Effector memory CD4-positive, alpha-beta T cell (primary cell): ENCODE results near the gene TRIM56.
"Not testable (repeated sequence)": the region's sequence is repeated elsewhere in the genome, so short reads cannot be mapped to it uniquely, and the experiment has no call there.

Experiments used
- DNase-seq, 3 donors: peaks; one replicate each; pipeline ENCODE4 v3.0.0-alpha.2; 2020
- H3K27ac ChIP-seq: 2 replicates; pipeline ENCODE4 v1.7.0; 2013; ENCODE audit warnings: mild to moderate bottlenecking, low read length, moderate library complexity; ENCODE audit not compliant: insufficient read depth, poor library complexity, severe bottlenecking
- H3K27me3 ChIP-seq: replicated peaks from 2 replicates; pipeline ENCODE4 v1.7.0; 2013; ENCODE audit warnings: mild to moderate bottlenecking, low read length; ENCODE audit not compliant: insufficient read depth, control insufficient read depth, poor library complexity, severe bottlenecking
- H3K36me3 ChIP-seq: 2 replicates; pipeline ENCODE4 v1.7.0; 2013; ENCODE audit warnings: mild to moderate bottlenecking, low read length, moderate library complexity; ENCODE audit not compliant: control insufficient read depth, insufficient read depth
- H3K4me1 ChIP-seq: 2 replicates; pipeline ENCODE4 v1.7.0; 2013; ENCODE audit warnings: low read length, mild to moderate bottlenecking; ENCODE audit not compliant: control insufficient read depth, insufficient read depth, poor library complexity, severe bottlenecking
- H3K4me3 ChIP-seq: 2 replicates; pipeline ENCODE4 v1.7.0; 2013; ENCODE audit warnings: low read length, low read depth, mild to moderate bottlenecking; ENCODE audit not compliant: insufficient read depth, poor library complexity, severe bottlenecking
- H3K9me3 ChIP-seq: 2 replicates; pipeline ENCODE4 v1.7.0; 2013; ENCODE audit warnings: mild to moderate bottlenecking, low read length, moderate library complexity; ENCODE audit not compliant: control insufficient read depth

TRIM56 gene

GRCh38 chr7:101120315-101120714, 35.0 kb downstream of the TRIM56 start:
- H3K36me3 ChIP-seq: no peaks in the 10 kb centered on the region
- no peak for DNase-seq
- no peak overlapping the region for H3K27ac ChIP-seq
- H3K4me1 ChIP-seq: no peaks in the 10 kb centered on the region
- H3K9me3 ChIP-seq: no peaks in the 10 kb centered on the region
- H3K4me3 ChIP-seq: no peak overlapping the region
- peaks cover 17% of the 10 kb centered on the region for H3K27me3 ChIP-seq

- H3K36me3 ChIP-seq, H3K4me3 ChIP-seq, H3K4me1 ChIP-seq, DNase-seq, H3K9me3 ChIP-seq, H3K27ac ChIP-seq: not testable (repeated sequence)
- peaks cover 17% of the 10 kb centered on the region for H3K27me3 ChIP-seq
These were observed 36.3 kb downstream of the TRIM56 start for GRCh38 chr7:101121631-101121990.

GRCh38 chr7:101121991-101122932, 37.0 kb downstream of the TRIM56 start:
- H3K4me3 ChIP-seq: no peak overlapping the region
- no peaks in the 10 kb centered on the region for H3K9me3 ChIP-seq
- H3K36me3 ChIP-seq: no peaks in the 10 kb centered on the region
- no peak for DNase-seq
- peaks cover 13% of the 10 kb centered on the region for H3K4me1 ChIP-seq
- H3K27ac ChIP-seq: no peak overlapping the region
- H3K27me3 ChIP-seq: peaks cover 17% of the 10 kb centered on the region

GRCh38 chr7:101122933-101123702, 37.8 kb downstream of the TRIM56 start:
- H3K4me1 ChIP-seq: peaks cover 17% of the 10 kb centered on the region
- H3K27ac ChIP-seq: no peak overlapping the region
- peaks cover 17% of the 10 kb centered on the region for H3K27me3 ChIP-seq
- no peak for DNase-seq
- no peak overlapping the region for H3K4me3 ChIP-seq
- no peaks in the 10 kb centered on the region for H3K36me3 ChIP-seq
- no peaks in the 10 kb centered on the region for H3K9me3 ChIP-seq

GRCh38 chr7:101123703-101124068, 38.4 kb downstream of the TRIM56 start:
- H3K4me1 ChIP-seq: peaks cover 17% of the 10 kb centered on the region
- no peaks in the 10 kb centered on the region for H3K9me3 ChIP-seq
- H3K27me3 ChIP-seq: peaks cover 17% of the 10 kb centered on the region
- H3K36me3 ChIP-seq: no peaks in the 10 kb centered on the region
- H3K4me3 ChIP-seq: no peak overlapping the region
- H3K27ac ChIP-seq: no peak overlapping the region
- DNase-seq: no peak

GRCh38 chr7:101124376-101125056, 39.2 kb downstream of the TRIM56 start:
- Histone ChIP-seq H3K9me3 (no peaks in the 10 kb centered on the region), H3K36me3 (no peaks in the 10 kb centered on the region), H3K4me3 (no peak overlapping the region), H3K27ac (no peak overlapping the region), H3K4me1 (peaks cover 17% of the 10 kb centered on the region), H3K27me3 (peaks cover 14% of the 10 kb centered on the region)
- DNase-seq: no peak

GRCh38 chr7:101125989-101126650, 40.8 kb downstream of the TRIM56 start:
- Histone ChIP-seq H3K36me3 (no peaks in the 10 kb centered on the region), H3K4me1 (peaks cover 17% of the 10 kb centered on the region), H3K4me3 (no peak overlapping the region), H3K27me3 (peaks cover 14% of the 10 kb centered on the region), H3K9me3 (no peaks in the 10 kb centered on the region), H3K27ac (no peak overlapping the region)
- DNase-seq: no peak

GRCh38 chr7:101126651-101127459, 41.6 kb downstream of the TRIM56 start, which contains the start of gene SERPINE1:
Gene SERPINE1 (plus strand): TSS chr7:101127104. CDS start chr7:101128394, 1,290 bp downstream.
- H3K4me3 ChIP-seq: no peak within 1 kb of the TSS
- H3K27ac ChIP-seq: no peak within 1 kb of the TSS
- peak; percentile 16 to 29 (median 16) for DNase-seq
- H3K27me3 ChIP-seq: peaks cover 11% of the 10 kb centered on the region
- H3K9me3 ChIP-seq: no peaks in the 10 kb centered on the region
- peaks cover 17% of the 10 kb centered on the region for H3K4me1 ChIP-seq
- no peaks in the 10 kb centered on the region for H3K36me3 ChIP-seq

GRCh38 chr7:101127460-101128039, 42.3 kb downstream of the TRIM56 start:
- DNase-seq: no peak
- Histone ChIP-seq H3K4me1 (peaks cover 17% of the 10 kb centered on the region), H3K9me3 (no peaks in the 10 kb centered on the region), H3K27ac (no peak overlapping the region), H3K36me3 (no peaks in the 10 kb centered on the region), H3K27me3 (peaks cover 9% of the 10 kb centered on the region), H3K4me3 (no peak overlapping the region)
